SU-DHL-6 (cell line): ENCODE data around the gene MNDA.

Experiments used
- H2AFZ ChIP-seq: fragments of 200-600 bp; sonication (generic); 2 replicates; pipeline ENCODE4 v1.6.1; 2014; ENCODE audit warnings: low read depth, mild to moderate bottlenecking, moderate library complexity, mixed read lengths, antibody characterized with exemption, low read length; ENCODE audit not compliant: severe bottlenecking
- H3F3A ChIP-seq: fragments of 200-600 bp; shearing (Covaris generic); 2 replicates; pipeline ENCODE4 v1.6.0; 2016; ENCODE audit warnings: antibody characterized with exemption, mild to moderate bottlenecking; ENCODE audit not compliant: insufficient read depth
- H3K27ac ChIP-seq: fragments of 200-600 bp; sonication (generic); 2 replicates; pipeline ENCODE4 v1.5.1; 2016; ENCODE audit warnings: low read depth, mild to moderate bottlenecking, low read length, moderate library complexity, mixed read lengths
- H3K27me3 ChIP-seq: fragments of 200-600 bp; sonication (generic), shearing (Covaris generic); 2 replicates; pipeline ENCODE4 v1.6.0; 2014; ENCODE audit warnings: mild to moderate bottlenecking, low read length
- H3K36me3 ChIP-seq: fragments of 200-600 bp; sonication (generic); 2 replicates; pipeline ENCODE4 v1.6.1; 2014; ENCODE audit warnings: mild to moderate bottlenecking, low read length, mixed read lengths
- H3K4me2 ChIP-seq: fragments of 300-600, 200-600 bp; shearing (Covaris generic), sonication (generic); 2 replicates; pipeline ENCODE4 v1.6.0; 2014; ENCODE audit warnings: low read length, low read depth, mild to moderate bottlenecking; ENCODE audit not compliant: poor library complexity, severe bottlenecking
- H3K4me3 ChIP-seq: fragments of 200-600 bp; sonication (generic); 2 replicates; pipeline ENCODE4 v1.5.1; 2014; ENCODE audit warnings: antibody characterized with exemption, low read length, mild to moderate bottlenecking, mixed read lengths; ENCODE audit not compliant: insufficient read depth, poor library complexity, severe bottlenecking
- H3K79me2 ChIP-seq: fragments of 200-600 bp; sonication (generic); 2 replicates; pipeline ENCODE4 v1.6.1; 2014; ENCODE audit warnings: mild to moderate bottlenecking, low read length, moderate library complexity; ENCODE audit not compliant: insufficient read depth
- H3K9ac ChIP-seq: fragments of 200-600 bp; sonication (generic); 2 replicates; pipeline ENCODE4 v1.7.0; 2014; ENCODE audit warnings: mild to moderate bottlenecking, low read length
- H3K9me2 ChIP-seq: fragments of 200-600 bp; sonication (generic); replicated peaks from 2 replicates; pipeline ENCODE4 v1.6.1; 2014; ENCODE audit warnings: low read length; ENCODE audit not compliant: insufficient read depth
- H3K9me3 ChIP-seq: fragments of 200-600 bp; sonication (generic); 2 replicates; pipeline ENCODE4 v1.6.1; 2014; ENCODE audit warnings: low read length, mixed read lengths; ENCODE audit not compliant: insufficient read depth
- H4K20me1 ChIP-seq: fragments of 200-600 bp; sonication (generic); 2 replicates; pipeline ENCODE4 v1.6.1; 2014; ENCODE audit warnings: low read depth, mild to moderate bottlenecking, antibody characterized with exemption, low read length, moderate library complexity, mixed read lengths
- CTCF ChIP-seq: fragments of 200-600 bp; sonication (generic); IDR thresholded peaks from one replicate; pipeline ENCODE4 v1.5.1; 2017; ENCODE audit warnings: antibody characterized with exemption, mild to moderate bottlenecking, low read length, moderate library complexity; ENCODE audit not compliant: insufficient read depth, poor library complexity, severe bottlenecking
- EZH2phosphoT487 ChIP-seq: fragments of 200-600 bp; sonication (generic), shearing (Covaris generic); conservative IDR thresholded peaks from 2 replicates; pipeline ENCODE4 v1.6.1; 2018; ENCODE audit warnings: mild to moderate bottlenecking, antibody characterized with exemption, low read length, moderate library complexity, mixed read lengths

MNDA gene

GRCh38 chr1:158873141-158873540, 42.0 kb downstream of the MNDA start:
- H3K4me2 ChIP-seq, result no peak overlapping the region
- H3K9me3 ChIP-seq, result no peaks in the 10 kb centered on the region
- no peak overlapping the region for H2AFZ ChIP-seq
- no peaks in the 10 kb centered on the region for H3K36me3 ChIP-seq
- H3K4me3 ChIP-seq, result no peak overlapping the region
- H3K27me3 ChIP-seq, result no peaks in the 10 kb centered on the region; the same call in 1 of the 2 replicates
- no peaks in the 10 kb centered on the region for H3K9me2 ChIP-seq
- H3K27ac ChIP-seq, result no peak overlapping the region
- TF ChIP-seq EZH2phosphoT487, result no peak
- TF ChIP-seq CTCF, result no peak
- no peaks in the 10 kb centered on the region for H3K79me2 ChIP-seq
- no peaks in the 10 kb centered on the region for H4K20me1 ChIP-seq
- no peaks in the 10 kb centered on the region for H3F3A ChIP-seq
- H3K9ac ChIP-seq, result no peak overlapping the region

GRCh38 chr1:158893654-158894053, 62.5 kb downstream of the MNDA start:
- no peak overlapping the region for H2AFZ ChIP-seq
- H3K4me2 ChIP-seq, result no peak overlapping the region
- no peak for TF ChIP-seq EZH2phosphoT487
- TF ChIP-seq CTCF, result no peak
- no peak overlapping the region for H3K4me3 ChIP-seq
- H3K79me2 ChIP-seq, result no peaks in the 10 kb centered on the region
- H3K36me3 ChIP-seq, result no peaks in the 10 kb centered on the region
- H3K27ac ChIP-seq, result no peak overlapping the region
- H3K9me3 ChIP-seq, result no peaks in the 10 kb centered on the region
- H4K20me1 ChIP-seq, result no peaks in the 10 kb centered on the region
- no peak overlapping the region for H3K9ac ChIP-seq
- no peaks in the 10 kb centered on the region for H3F3A ChIP-seq
- H3K27me3 ChIP-seq, result no peaks in the 10 kb centered on the region
- no peaks in the 10 kb centered on the region for H3K9me2 ChIP-seq

GRCh38 chr1:158898722-158899121, 67.6 kb downstream of the MNDA start:
- Histone ChIP-seq H3K4me3 (no peak overlapping the region), H2AFZ (no peak overlapping the region), H3K27me3 (no peaks in the 10 kb centered on the region), H3K9ac (no peak overlapping the region), H3K9me2 (no peaks in the 10 kb centered on the region), H3K4me2 (no peak overlapping the region), H3K36me3 (no peaks in the 10 kb centered on the region), H3K79me2 (no peaks in the 10 kb centered on the region), H3K27ac (no peak overlapping the region), H4K20me1 (no peaks in the 10 kb centered on the region), H3K9me3 (no peaks in the 10 kb centered on the region), H3F3A (no peaks in the 10 kb centered on the region)
- no peak for TF ChIP-seq CTCF
- TF ChIP-seq EZH2phosphoT487, result no peak
